PFSK-1 (cell line): ENCODE measurements around the gene MYH9.

Source experiments
- FOXP2 ChIP-seq: optimal IDR thresholded peaks from 2 replicates; pipeline ENCODE3; 2011; ENCODE audit warnings: borderline replicate concordance, control low read depth, inconsistent platforms; ENCODE audit not compliant: insufficient read depth; ENCODE audit errors: extremely low read length, extremely low read depth
- POLR2AphosphoS5 ChIP-seq: IDR thresholded peaks from 2 replicates; pipeline ENCODE4 v1.6.1; 2012; ENCODE audit warnings: low read depth, mild to moderate bottlenecking, control low read depth, low read length, moderate library complexity
- REST ChIP-seq, 2 experiments: IDR thresholded peaks; 2 replicates each; pipeline versions ENCODE4 v1.6.1 to v1.8.0; 2011 to 2012; ENCODE audit warnings: low read depth in 2 of 2, low read length in 2 of 2, control low read depth in 1 of 2, inconsistent platforms in 1 of 2, mild to moderate bottlenecking in 1 of 2, moderate library complexity in 1 of 2; ENCODE audit not compliant: insufficient read depth in 1 of 2
- SIN3A ChIP-seq: IDR thresholded peaks from 2 replicates; pipeline ENCODE4 v1.6.1; 2012; ENCODE audit warnings: mild to moderate bottlenecking, low read length, moderate library complexity, borderline replicate concordance; ENCODE audit not compliant: insufficient read depth
- TAF1 ChIP-seq: IDR thresholded peaks from 2 replicates; pipeline ENCODE4 v1.6.1; 2012; ENCODE audit warnings: low read length, control low read depth, borderline replicate concordance; ENCODE audit not compliant: insufficient read depth

Gene MYH9

GRCh38 chr22:36298118-36298517, 89.6 kb downstream of the MYH9 start:
- TF ChIP-seq REST (IDR thresholded peaks at IDR 0.05; ENCODE audit: insufficient read depth in 1 of 2, low read depth in 2 of 2, low read length in 2 of 2) = no peak
- TF ChIP-seq SIN3A = no peak
- TF ChIP-seq POLR2AphosphoS5 = no peak
- no peak for TF ChIP-seq TAF1
- no peak for TF ChIP-seq FOXP2

GRCh38 chr22:36297568-36297967, 90.2 kb downstream of the MYH9 start:
- TF ChIP-seq SIN3A (no peak), TAF1 (no peak), FOXP2 (no peak), REST (IDR thresholded peaks at IDR 0.05; ENCODE audit: insufficient read depth in 1 of 2, low read depth in 2 of 2, low read length in 2 of 2) (no peak), POLR2AphosphoS5 (no peak)

- TF ChIP-seq REST (IDR thresholded peaks at IDR 0.05; ENCODE audit: insufficient read depth in 1 of 2, low read depth in 2 of 2, low read length in 2 of 2) (no peak), FOXP2 (no peak), SIN3A (no peak), POLR2AphosphoS5 (no peak), TAF1 (no peak)
These were observed 91.1 kb downstream of the MYH9 start for GRCh38 chr22:36296690-36297089.

- TF ChIP-seq REST (IDR thresholded peaks at IDR 0.05; ENCODE audit: insufficient read depth in 1 of 2, low read depth in 2 of 2, low read length in 2 of 2) = no peak
- TF ChIP-seq FOXP2 = no peak
- no peak for TF ChIP-seq POLR2AphosphoS5
- no peak for TF ChIP-seq TAF1
- TF ChIP-seq SIN3A = no peak
These were observed 92.5 kb downstream of the MYH9 start for GRCh38 chr22:36295247-36295646.

- TF ChIP-seq SIN3A = no peak
- no peak for TF ChIP-seq TAF1
- no peak for TF ChIP-seq FOXP2
- TF ChIP-seq POLR2AphosphoS5 = no peak
- no peak for TF ChIP-seq REST (IDR thresholded peaks at IDR 0.05; ENCODE audit: insufficient read depth in 1 of 2, low read depth in 2 of 2, low read length in 2 of 2)
These were observed 93.0 kb downstream of the MYH9 start for GRCh38 chr22:36294801-36295200.
